ENCODE results near the gene GLT1D1. TPM values are rescaled to one million over a fixed set of nuclear protein-coding genes. Genes with fewer than 3 reads are reported as not detected.

GLT1D1 gene
- total and polyA plus RNA-seq, 2 of the 8 experiments (the other 6 are each of a cell fraction or from before 2014, with no cell fraction given), result 1.5 to 3.6 TPM

- H3K14ac ChIP-seq (ENCODE audit: insufficient read length), result no peak overlapping the region
- no peak overlapping the region for H2AK5ac ChIP-seq (ENCODE audit: low read depth, low read length)
- no peak overlapping the region for H3K18ac ChIP-seq (ENCODE audit: extremely low read depth, low read length)
- no peaks in the 10 kb centered on the region; a peak in 2 of 7 replicates for H3K4me1 ChIP-seq (replicated peaks in 1 of 4; ENCODE audit: control insufficient read depth in 3 of 4, insufficient read depth in 4 of 4, low read length in 3 of 4)
- CTCF ChIA-PET (ENCODE audit: partially characterized antibody), result interaction anchor here (1.8 kb wide), 1 partner anchor 35 kb away, joined by 6 read pairs; no protein-coding TSS in a partner anchor
- 86% methylated on average over 5 of the region's 5 CpGs; no CpG with 5 or more reads in 1 of the 2 experiments for WGBS, 2 experiments (ENCODE audit: extremely low coverage in 1 of 2, insufficient coverage in 1 of 2, insufficient read length in 1 of 2, insufficient replicate concordance in 2 of 2, low coverage in 1 of 2, low lambda C conversion rate in 2 of 2, missing lambda C conversion rate in 1 of 2)
- no peaks in the 10 kb centered on the region for H3K27me3 ChIP-seq (replicated peaks in 1 of 4; ENCODE audit: control insufficient read depth in 3 of 4, extremely low read depth in 1 of 4, insufficient read depth in 3 of 4, low read length in 3 of 4)
- no peak overlapping the region for H4K91ac ChIP-seq (replicated peaks; ENCODE audit: insufficient read length, low read length)
- FAIRE-seq (no peak), DNase-seq (ENCODE audit: low read depth in 1 of 2, low spot score in 2 of 2) (no peak)
- no peak overlapping the region for H2AFZ ChIP-seq (ENCODE audit: low read length)
- no peak overlapping the region for H3K4me2 ChIP-seq (ENCODE audit: insufficient read depth in 1 of 2, low read depth in 2 of 2, low read length in 2 of 2)
- no peak overlapping the region for H3K4ac ChIP-seq (replicated peaks; ENCODE audit: insufficient read length, low read depth, low read length)
- no peaks in the 10 kb centered on the region for H3K79me2 ChIP-seq (ENCODE audit: control insufficient read depth in 1 of 2, insufficient read depth in 2 of 2, low read length in 2 of 2)
- no peak overlapping the region for H2BK20ac ChIP-seq (ENCODE audit: low read length)
- no peaks in the 10 kb centered on the region for H3K9me3 ChIP-seq (ENCODE audit: insufficient read depth in 2 of 2, low read depth in 1 of 2, low read length in 1 of 2)
- H2BK12ac ChIP-seq (ENCODE audit: low read depth, low read length), result no peak overlapping the region
- no peaks in the 10 kb centered on the region for H3K79me1 ChIP-seq (ENCODE audit: low read depth, low read length)
- no peaks in the 10 kb centered on the region for H3K36me3 ChIP-seq (ENCODE audit: control insufficient read depth in 2 of 4, insufficient read depth in 4 of 4, low read length in 3 of 4)
- H3K23me2 ChIP-seq (ENCODE audit: low read depth, low read length), result no peaks in the 10 kb centered on the region
- H3K23ac ChIP-seq (ENCODE audit: insufficient read length), result no peak overlapping the region
- H3K27ac ChIP-seq (ENCODE audit: low read depth, low read length), result no peak overlapping the region
- H4K8ac ChIP-seq (ENCODE audit: extremely low read depth, insufficient read depth, low read length), result no peak overlapping the region
- H4K20me1 ChIP-seq (replicated peaks in 1 of 2; ENCODE audit: control insufficient read depth in 1 of 2, insufficient read depth in 2 of 2, low read length in 2 of 2), result no peaks in the 10 kb centered on the region
- POLR2A ChIA-PET (ENCODE audit: partially characterized antibody), result no interaction called here
- no peak overlapping the region for H2BK5ac ChIP-seq (ENCODE audit: low read depth, low read length)
- H4K5ac ChIP-seq (ENCODE audit: insufficient read length, low read depth, low read length), result no peak overlapping the region
- no peak overlapping the region for H2BK15ac ChIP-seq (ENCODE audit: low read length)
- H3K4me3 ChIP-seq (ENCODE audit: extremely low read depth in 1 of 4, insufficient read depth in 2 of 4, low read depth in 3 of 4, low read length in 4 of 4), result no peak overlapping the region
- H3K9ac ChIP-seq (replicated peaks in 1 of 4; ENCODE audit: extremely low read depth in 1 of 4, low read depth in 3 of 4, low read length in 3 of 4), result no peak overlapping the region
- H2BK120ac ChIP-seq (replicated peaks; ENCODE audit: low read depth, low read length), result no peak overlapping the region
- no peak overlapping the region for H3K56ac ChIP-seq (replicated peaks; ENCODE audit: insufficient read length, low read depth, low read length)
- TF ChIP-seq GTF2F1 (IDR thresholded peaks at IDR 0.05; ENCODE audit: borderline replicate concordance, low read depth, low read length), result no peak
- TF ChIP-seq CHD2 (IDR thresholded peaks at IDR 0.05; ENCODE audit: low read length), result no peak
- no peak for TF ChIP-seq CHD1 (IDR thresholded peaks at IDR 0.05; ENCODE audit: low read depth, low read length)
- no peak for TF ChIP-seq CBX8 (IDR thresholded peaks at IDR 0.05; ENCODE audit: borderline replicate concordance, low read depth, low read length)
- no peak for TF ChIP-seq HDAC2 (IDR thresholded peaks at IDR 0.05; ENCODE audit: borderline replicate concordance in 1 of 2, low read depth in 2 of 2, low read length in 2 of 2)
- TF ChIP-seq CEBPB (IDR thresholded peaks at IDR 0.05; ENCODE audit: low read depth, low read length), result no peak
- no peak for TF ChIP-seq HDAC6 (IDR thresholded peaks at IDR 0.05; ENCODE audit: low read depth, low read length)
- TF ChIP-seq EP300 (IDR thresholded peaks at IDR 0.05; ENCODE audit: borderline replicate concordance in 1 of 2, low read depth in 2 of 2, low read length in 2 of 2), result no peak
- no peak for TF ChIP-seq RBBP5 (IDR thresholded peaks at IDR 0.05; ENCODE audit: borderline replicate concordance, low read depth, low read length)
- TF ChIP-seq JUN (IDR thresholded peaks at IDR 0.05; ENCODE audit: low read depth, low read length), result no peak
- TF ChIP-seq MAFK (IDR thresholded peaks at IDR 0.05; ENCODE audit: low read depth, low read length), result no peak
- TF ChIP-seq KDM1A (IDR thresholded peaks at IDR 0.05; ENCODE audit: borderline replicate concordance, low read length), result no peak
- TF ChIP-seq RNF2 (IDR thresholded peaks at IDR 0.05; ENCODE audit: borderline replicate concordance, low read depth, low read length, missing control alignments, poor library complexity, severe bottlenecking), result no peak
- no peak for TF ChIP-seq CREB1 (IDR thresholded peaks at IDR 0.05)
- no peak for TF ChIP-seq POLR2A (IDR thresholded peaks at IDR 0.05; ENCODE audit: control extremely low read depth in 1 of 2, low read depth in 2 of 2, low read length in 2 of 2)
Measured at GRCh38 chr12:128940974-128941373, 87.7 kb downstream of the GLT1D1 start.

Data from H1 (cell line).